Activated CD4-positive, alpha-beta T cell treated with anti-CD3 and anti-CD28 coated beads, Interleukin-2, amount 10 ng/mL, durations not matched to agents 24 days and 14 days (primary cell): ENCODE data around the gene NPFFR1. TPM values are rescaled to one million over a fixed set of nuclear protein-coding genes. Genes with fewer than 3 reads are reported as not detected.

ENCODE experiments used
- DNase-seq: peaks from one replicate; pipeline ENCODE4 v3.0.0; 2022
- H3K27ac Mint-ChIP-seq: one replicate; pipeline ENCODE4 v1.8.0; 2022; ENCODE audit warnings: mild to moderate bottlenecking, mixed read lengths
- H3K27me3 Mint-ChIP-seq: one replicate; pipeline ENCODE4 v1.8.0; 2022; ENCODE audit warnings: mixed read lengths
- H3K36me3 Mint-ChIP-seq: one replicate; pipeline ENCODE4 v1.8.0; 2022; ENCODE audit warnings: low read depth, mild to moderate bottlenecking, mixed read lengths
- H3K4me1 Mint-ChIP-seq: one replicate; pipeline ENCODE4 v1.8.0; 2021; ENCODE audit warnings: mixed read lengths
- H3K4me3 Mint-ChIP-seq: one replicate; pipeline ENCODE4 v1.8.0; 2022; ENCODE audit warnings: mild to moderate bottlenecking, moderate library complexity, mixed read lengths
- H3K9me3 Mint-ChIP-seq: one replicate; pipeline ENCODE4 v1.8.0; 2021; ENCODE audit warnings: mixed read lengths
- intact Hi-C: fragments of 100-400 bp; cut with micrococcal nuclease; formaldehyde crosslinking; loops from one replicate; pipeline ENCODE4 v1.15.1; 2023
- total RNA-seq: library from RNA; stranded (reverse); gene quantifications from 2 replicates; pipeline ENCODE4 v1.2.3, GENCODE V29; 2022

NPFFR1 gene
- total RNA-seq, 1 donor from 2014 or later = not detected

GRCh38 chr10:70321233-70321632 lies 37.4 kb upstream of the NPFFR1 start:
- Mint-ChIP-seq H3K4me1 (peaks cover 9% of the 10 kb centered on the region), H3K27ac (no peak overlapping the region), H3K4me3 (no peak overlapping the region), H3K9me3 (no peaks in the 10 kb centered on the region), H3K27me3 (no peaks in the 10 kb centered on the region), H3K36me3 (no peaks in the 10 kb centered on the region)
- intact Hi-C loops = no loop called here
- no peak for DNase-seq

- Mint-ChIP-seq H3K36me3 (no peaks in the 10 kb centered on the region), H3K4me3 (no peak overlapping the region), H3K27ac (no peak overlapping the region), H3K4me1 (peaks cover 9% of the 10 kb centered on the region), H3K9me3 (no peaks in the 10 kb centered on the region), H3K27me3 (no peaks in the 10 kb centered on the region)
- no peak for DNase-seq
- intact Hi-C loops = no loop called here
Observed at GRCh38 chr10:70320751-70321150, 36.9 kb upstream of the NPFFR1 start.

GRCh38 chr10:70319824-70320223 lies 36.0 kb upstream of the NPFFR1 start:
- Mint-ChIP-seq H3K4me1 (peaks cover 9% of the 10 kb centered on the region), H3K27ac (no peak overlapping the region), H3K36me3 (no peaks in the 10 kb centered on the region), H3K27me3 (no peaks in the 10 kb centered on the region), H3K4me3 (no peak overlapping the region), H3K9me3 (no peaks in the 10 kb centered on the region)
- intact Hi-C loops = no loop called here
- DNase-seq = no peak

- no peaks in the 10 kb centered on the region for H3K36me3 Mint-ChIP-seq
- H3K27ac Mint-ChIP-seq = no peak overlapping the region
- peaks cover 9% of the 10 kb centered on the region for H3K4me1 Mint-ChIP-seq
- H3K27me3 Mint-ChIP-seq = no peaks in the 10 kb centered on the region
- no peaks in the 10 kb centered on the region for H3K9me3 Mint-ChIP-seq
- intact Hi-C loops = no loop called here
- H3K4me3 Mint-ChIP-seq = no peak overlapping the region
- no peak for DNase-seq
Observed at GRCh38 chr10:70319183-70319582, 35.4 kb upstream of the NPFFR1 start.

GRCh38 chr10:70317943-70318318 lies 34.1 kb upstream of the NPFFR1 start:
- intact Hi-C loops = no loop called here
- DNase-seq = no peak
- H3K4me1 Mint-ChIP-seq = peaks cover under 1% of the 10 kb centered on the region
- no peaks in the 10 kb centered on the region for H3K27me3 Mint-ChIP-seq
- no peak overlapping the region for H3K27ac Mint-ChIP-seq
- H3K36me3 Mint-ChIP-seq = no peaks in the 10 kb centered on the region
- no peak overlapping the region for H3K4me3 Mint-ChIP-seq
- no peaks in the 10 kb centered on the region for H3K9me3 Mint-ChIP-seq

- no peak for DNase-seq
- H3K36me3 Mint-ChIP-seq = no peaks in the 10 kb centered on the region
- no peaks in the 10 kb centered on the region for H3K27me3 Mint-ChIP-seq
- no peak overlapping the region for H3K4me3 Mint-ChIP-seq
- intact Hi-C loops = no loop called here
- H3K9me3 Mint-ChIP-seq = no peaks in the 10 kb centered on the region
- H3K4me1 Mint-ChIP-seq = no peaks in the 10 kb centered on the region
- H3K27ac Mint-ChIP-seq = no peak overlapping the region
Observed at GRCh38 chr10:70317272-70317942, 33.6 kb upstream of the NPFFR1 start.

- Mint-ChIP-seq H3K36me3 (no peaks in the 10 kb centered on the region), H3K4me3 (no peak overlapping the region), H3K27me3 (no peaks in the 10 kb centered on the region), H3K27ac (no peak overlapping the region), H3K4me1 (no peaks in the 10 kb centered on the region), H3K9me3 (no peaks in the 10 kb centered on the region)
- intact Hi-C loops = no loop called here
- no peak for DNase-seq
Observed at GRCh38 chr10:70315815-70316214, 32.0 kb upstream of the NPFFR1 start.

GRCh38 chr10:70315276-70315675 lies 31.5 kb upstream of the NPFFR1 start:
- Mint-ChIP-seq H3K27me3 (no peaks in the 10 kb centered on the region), H3K4me1 (no peaks in the 10 kb centered on the region), H3K36me3 (no peaks in the 10 kb centered on the region), H3K9me3 (no peaks in the 10 kb centered on the region), H3K4me3 (no peak overlapping the region), H3K27ac (no peak overlapping the region)
- no peak for DNase-seq
- intact Hi-C loops = no loop called here

GRCh38 chr10:70312972-70313371 lies 29.2 kb upstream of the NPFFR1 start:
- no peaks in the 10 kb centered on the region for H3K9me3 Mint-ChIP-seq
- no peak for DNase-seq
- no peak overlapping the region for H3K4me3 Mint-ChIP-seq
- H3K36me3 Mint-ChIP-seq = no peaks in the 10 kb centered on the region
- intact Hi-C loops = no loop called here
- no peaks in the 10 kb centered on the region for H3K27me3 Mint-ChIP-seq
- no peak overlapping the region for H3K27ac Mint-ChIP-seq
- H3K4me1 Mint-ChIP-seq = no peaks in the 10 kb centered on the region

- no peaks in the 10 kb centered on the region for H3K27me3 Mint-ChIP-seq
- no peaks in the 10 kb centered on the region for H3K36me3 Mint-ChIP-seq
- H3K4me3 Mint-ChIP-seq = no peak overlapping the region
- no peaks in the 10 kb centered on the region for H3K9me3 Mint-ChIP-seq
- DNase-seq = no peak
- intact Hi-C loops = no loop called here
- no peak overlapping the region for H3K27ac Mint-ChIP-seq
- H3K4me1 Mint-ChIP-seq = no peaks in the 10 kb centered on the region
Observed at GRCh38 chr10:70312249-70312648, 28.4 kb upstream of the NPFFR1 start.

- Mint-ChIP-seq H3K27me3 (no peaks in the 10 kb centered on the region), H3K9me3 (no peaks in the 10 kb centered on the region), H3K4me3 (no peak overlapping the region), H3K4me1 (no peaks in the 10 kb centered on the region), H3K27ac (no peak overlapping the region), H3K36me3 (no peaks in the 10 kb centered on the region)
- no peak for DNase-seq
- intact Hi-C loops = no loop called here
Observed at GRCh38 chr10:70311698-70312097, 27.9 kb upstream of the NPFFR1 start.

- Mint-ChIP-seq H3K4me3 (no peak overlapping the region), H3K27ac (no peak overlapping the region), H3K4me1 (no peaks in the 10 kb centered on the region), H3K36me3 (no peaks in the 10 kb centered on the region), H3K27me3 (no peaks in the 10 kb centered on the region), H3K9me3 (no peaks in the 10 kb centered on the region)
- no peak for DNase-seq
- intact Hi-C loops = no loop called here
Observed at GRCh38 chr10:70309661-70310060, 25.9 kb upstream of the NPFFR1 start.

- Mint-ChIP-seq H3K27me3 (no peaks in the 10 kb centered on the region), H3K9me3 (no peaks in the 10 kb centered on the region), H3K4me1 (no peaks in the 10 kb centered on the region), H3K4me3 (no peak overlapping the region), H3K36me3 (no peaks in the 10 kb centered on the region), H3K27ac (no peak overlapping the region)
- intact Hi-C loops = no loop called here
- DNase-seq = no peak
Observed at GRCh38 chr10:70308121-70309060, 24.6 kb upstream of the NPFFR1 start.

GRCh38 chr10:70306886-70307520 lies 23.2 kb upstream of the NPFFR1 start:
- intact Hi-C loops = no loop called here
- Mint-ChIP-seq H3K4me1 (no peaks in the 10 kb centered on the region), H3K27ac (no peak overlapping the region), H3K36me3 (no peaks in the 10 kb centered on the region), H3K27me3 (no peaks in the 10 kb centered on the region), H3K4me3 (no peak overlapping the region), H3K9me3 (no peaks in the 10 kb centered on the region)
- no peak for DNase-seq
